NB4 (cell line): ENCODE measurements around the gene SYDE2.

Source experiments
- DNase-seq: peaks from one replicate; pipeline ENCODE4 v3.0.0; 2010; ENCODE audit warnings: low read depth
- H3K4me3 ChIP-seq: one replicate; pipeline ENCODE4 v1.5.1; 2011; ENCODE audit warnings: mild to moderate bottlenecking, low read depth, low read length, moderate library complexity
- MYC ChIP-seq: IDR thresholded peaks from 2 replicates; pipeline ENCODE4 v1.6.1; 2011; ENCODE audit warnings: low read depth, low read length
- POLR2A ChIP-seq: IDR thresholded peaks from 2 replicates; pipeline ENCODE4 v1.6.1; 2011; ENCODE audit warnings: mild to moderate bottlenecking; ENCODE audit not compliant: insufficient read length; ENCODE audit errors: extremely low read depth
- TF ChIP-seq, protein P1 (sequence below): IDR thresholded peaks from one replicate; pipeline ENCODE4 v1.5.1; 2012; ENCODE audit warnings: low read depth, low read length
- TF ChIP-seq, protein P2 (sequence below): IDR thresholded peaks from 2 replicates; pipeline ENCODE4 v1.6.1; 2011; ENCODE audit warnings: low read depth, low read length

Gene SYDE2

DNA sequence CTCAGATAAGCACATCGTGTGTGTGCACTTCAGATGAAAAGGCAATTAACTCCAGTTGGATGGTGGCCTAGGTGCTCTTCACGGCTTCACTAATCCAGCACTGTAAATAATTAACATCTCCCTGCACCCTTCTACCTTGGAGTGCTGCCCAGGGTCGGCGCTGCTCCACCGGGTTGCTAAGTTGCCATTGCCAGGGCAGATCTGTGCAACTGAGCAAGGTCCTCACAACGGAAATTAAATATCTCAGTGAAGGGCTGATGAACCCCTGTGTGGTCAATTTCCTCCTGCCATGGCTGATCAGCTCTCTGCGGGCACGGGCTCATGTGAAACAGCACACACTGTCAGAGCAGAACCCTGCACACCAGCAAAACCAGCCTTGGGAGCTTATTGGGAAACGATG lies 63.2 kb downstream of the SYDE2 start:
- DNase-seq, result no peak
- TF ChIP-seq MYC, result no peak
- no peak for TF ChIP-seq POLR2A
- TF ChIP-seq, protein P1, sequence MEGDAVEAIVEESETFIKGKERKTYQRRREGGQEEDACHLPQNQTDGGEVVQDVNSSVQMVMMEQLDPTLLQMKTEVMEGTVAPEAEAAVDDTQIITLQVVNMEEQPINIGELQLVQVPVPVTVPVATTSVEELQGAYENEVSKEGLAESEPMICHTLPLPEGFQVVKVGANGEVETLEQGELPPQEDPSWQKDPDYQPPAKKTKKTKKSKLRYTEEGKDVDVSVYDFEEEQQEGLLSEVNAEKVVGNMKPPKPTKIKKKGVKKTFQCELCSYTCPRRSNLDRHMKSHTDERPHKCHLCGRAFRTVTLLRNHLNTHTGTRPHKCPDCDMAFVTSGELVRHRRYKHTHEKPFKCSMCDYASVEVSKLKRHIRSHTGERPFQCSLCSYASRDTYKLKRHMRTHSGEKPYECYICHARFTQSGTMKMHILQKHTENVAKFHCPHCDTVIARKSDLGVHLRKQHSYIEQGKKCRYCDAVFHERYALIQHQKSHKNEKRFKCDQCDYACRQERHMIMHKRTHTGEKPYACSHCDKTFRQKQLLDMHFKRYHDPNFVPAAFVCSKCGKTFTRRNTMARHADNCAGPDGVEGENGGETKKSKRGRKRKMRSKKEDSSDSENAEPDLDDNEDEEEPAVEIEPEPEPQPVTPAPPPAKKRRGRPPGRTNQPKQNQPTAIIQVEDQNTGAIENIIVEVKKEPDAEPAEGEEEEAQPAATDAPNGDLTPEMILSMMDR, result no peak
- TF ChIP-seq, protein P2, sequence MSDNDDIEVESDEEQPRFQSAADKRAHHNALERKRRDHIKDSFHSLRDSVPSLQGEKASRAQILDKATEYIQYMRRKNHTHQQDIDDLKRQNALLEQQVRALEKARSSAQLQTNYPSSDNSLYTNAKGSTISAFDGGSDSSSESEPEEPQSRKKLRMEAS, result no peak
- H3K4me3 ChIP-seq, result no peak overlapping the region

DNA sequence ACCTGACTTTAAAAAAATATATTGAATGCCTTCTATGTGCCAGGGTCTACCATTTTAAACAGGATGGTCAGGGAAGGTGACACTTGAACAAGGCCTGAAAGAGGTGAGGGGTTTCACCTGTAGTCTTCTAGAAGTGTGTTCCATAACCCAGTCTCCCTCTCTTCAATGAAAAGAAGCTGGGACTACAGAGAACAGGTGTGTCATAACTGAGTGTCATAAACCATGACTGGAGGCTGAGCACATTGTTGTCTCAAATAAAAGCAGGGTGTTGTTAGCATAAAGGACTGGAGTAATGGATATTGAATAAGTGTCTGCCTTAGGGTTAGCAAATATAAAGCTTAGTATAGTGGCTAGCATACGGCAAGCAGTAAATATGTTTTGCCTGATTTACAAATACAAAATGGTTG lies 65.4 kb downstream of the SYDE2 start:
- no peak for DNase-seq
- TF ChIP-seq POLR2A (no peak), MYC (no peak)
- TF ChIP-seq, protein P2, result no peak
- TF ChIP-seq, protein P1, result no peak
- no peak overlapping the region for H3K4me3 ChIP-seq

DNA sequence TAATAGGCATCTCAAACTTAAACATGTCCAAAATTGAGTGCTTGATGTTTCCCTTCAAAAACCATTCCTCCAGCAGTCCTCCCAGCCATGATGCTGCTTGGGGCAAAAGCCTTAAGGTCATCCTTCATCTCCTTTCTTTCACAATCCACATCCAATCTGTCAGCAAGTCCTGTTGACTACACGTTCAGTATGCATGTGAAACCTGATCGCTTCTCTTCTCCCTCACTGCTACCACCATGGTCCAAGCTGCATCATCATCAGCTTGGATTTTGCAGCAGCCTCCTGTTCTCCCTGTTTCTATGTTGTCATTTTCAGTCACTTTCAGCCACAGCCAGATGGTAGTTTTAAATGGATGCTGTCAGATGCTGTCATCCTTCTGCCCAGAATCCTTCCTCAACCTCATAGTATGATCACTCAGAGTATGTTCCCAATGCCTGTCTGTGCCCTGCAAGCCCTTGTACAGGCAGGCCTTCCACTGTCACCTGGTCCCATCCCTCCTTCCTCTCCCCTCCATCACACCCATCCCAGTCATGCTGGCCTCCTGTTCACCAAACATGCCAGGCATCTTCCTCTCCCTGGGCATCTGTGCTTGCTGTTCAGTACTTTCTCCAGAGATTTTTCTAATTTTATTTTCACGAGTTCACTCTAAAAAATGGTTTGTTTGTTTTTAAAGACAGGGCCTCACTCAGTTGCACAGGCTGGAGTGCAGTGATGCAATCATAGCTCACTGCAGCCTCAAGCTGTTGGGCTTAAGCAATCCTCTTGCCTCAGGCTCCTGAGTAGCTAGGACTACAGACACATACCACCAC lies 66.0 kb downstream of the SYDE2 start:
- no peak for TF ChIP-seq MYC
- TF ChIP-seq POLR2A, result no peak
- TF ChIP-seq, protein P2, result no peak
- TF ChIP-seq, protein P1, result no peak
- peak; percentile 56 for DNase-seq
- H3K4me3 ChIP-seq, result no peak overlapping the region

DNA sequence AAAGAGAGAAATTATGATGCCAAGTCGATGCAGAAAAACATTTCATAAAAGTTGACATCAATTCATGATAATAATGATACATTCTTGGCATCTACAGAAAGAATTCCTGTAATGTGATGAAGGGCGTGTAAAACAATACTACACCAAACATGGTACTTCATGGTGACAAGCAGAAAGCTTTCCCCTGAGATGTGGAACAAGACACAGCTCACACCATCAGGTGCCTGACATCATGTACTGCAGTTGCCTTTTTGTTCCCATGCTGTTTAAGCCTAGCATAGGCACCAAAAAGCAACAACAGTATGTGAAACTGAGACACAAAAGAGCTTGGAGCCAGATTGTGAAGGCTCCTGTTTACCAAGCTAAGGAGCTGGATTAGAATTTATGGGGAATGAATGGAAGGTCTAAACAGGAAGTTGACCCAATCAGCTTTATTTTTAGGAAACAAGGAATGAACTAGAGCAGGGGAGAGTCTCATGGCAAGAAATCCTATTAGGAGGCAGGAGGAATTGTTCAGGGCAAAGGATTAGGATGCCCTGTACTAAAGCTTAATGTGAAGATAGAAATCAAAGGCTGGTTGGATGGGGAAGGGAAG lies 67.2 kb downstream of the SYDE2 start:
- H3K4me3 ChIP-seq, result no peak overlapping the region
- TF ChIP-seq, protein P2, result no peak
- TF ChIP-seq MYC (no peak), POLR2A (no peak)
- TF ChIP-seq, protein P1, result no peak
- DNase-seq, result no peak

DNA sequence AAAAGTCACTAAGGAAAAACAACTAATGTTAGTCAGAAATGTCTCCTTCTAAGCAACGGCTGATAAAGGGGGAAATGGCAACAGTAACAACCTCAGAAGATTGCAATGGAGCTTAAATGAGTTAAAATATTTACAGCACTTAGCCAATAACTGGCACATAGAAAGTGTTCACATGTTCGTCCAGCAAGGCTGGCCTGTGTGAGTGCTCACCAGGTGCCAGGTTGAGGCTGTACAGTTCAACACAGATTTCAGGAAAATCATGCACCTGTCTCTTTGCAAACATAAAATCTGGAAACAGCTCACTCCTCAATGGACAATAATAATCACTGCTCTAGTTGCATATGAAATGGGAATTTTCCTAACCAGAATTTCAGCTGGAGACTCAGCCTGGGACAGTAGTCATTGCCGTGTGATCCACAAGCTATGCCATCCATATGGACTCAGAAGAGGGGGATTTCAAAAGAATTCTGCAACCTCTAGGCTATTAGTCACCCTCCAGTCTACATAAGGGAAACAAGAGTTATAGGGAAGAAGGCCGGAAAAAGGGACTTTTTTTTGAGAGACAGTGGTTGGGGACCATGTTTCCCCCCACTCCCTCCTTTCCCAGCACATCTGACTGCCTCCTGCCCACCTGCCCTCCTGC lies 68.6 kb downstream of the SYDE2 start:
- no peak for DNase-seq
- TF ChIP-seq, protein P2, result no peak
- no peak for TF ChIP-seq POLR2A
- TF ChIP-seq, protein P1, result no peak
- no peak for TF ChIP-seq MYC
- H3K4me3 ChIP-seq, result no peak overlapping the region
